ENCODE data around the gene ARFGEF2.

Gene ARFGEF2

DNA sequence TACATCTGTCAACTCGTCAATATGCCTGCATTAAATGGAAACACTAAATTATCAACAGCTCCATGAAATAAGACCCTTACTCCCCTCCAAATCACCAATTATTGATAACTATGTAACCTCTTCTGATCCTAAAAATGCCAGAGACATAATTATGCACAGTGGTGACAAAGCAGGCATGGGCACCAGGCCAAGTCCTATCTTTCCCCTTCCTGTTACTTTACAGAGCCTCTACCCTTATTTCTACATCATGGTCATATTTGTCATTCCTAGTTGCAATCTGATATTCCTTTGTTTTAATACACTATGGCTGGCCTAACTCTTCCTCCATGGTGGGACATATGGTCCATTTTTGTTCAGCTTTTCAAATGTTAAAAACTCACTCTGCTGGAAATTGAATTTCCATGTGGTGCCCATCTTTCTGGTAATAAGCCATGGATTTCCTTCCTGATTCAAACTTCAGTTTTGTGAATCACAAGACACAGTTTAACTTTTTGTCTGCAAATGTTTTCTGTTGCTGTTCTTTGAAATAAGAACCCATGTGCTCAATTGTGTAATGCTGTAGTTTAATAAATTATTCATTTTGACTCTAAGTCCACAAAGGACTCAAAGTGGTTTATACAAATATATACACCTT is 41.8 kb upstream of the ARFGEF2 start:
- DNase-seq (ENCODE audit: extremely low read depth, insufficient read length), result no peak
- TF ChIP-seq, protein P1, sequence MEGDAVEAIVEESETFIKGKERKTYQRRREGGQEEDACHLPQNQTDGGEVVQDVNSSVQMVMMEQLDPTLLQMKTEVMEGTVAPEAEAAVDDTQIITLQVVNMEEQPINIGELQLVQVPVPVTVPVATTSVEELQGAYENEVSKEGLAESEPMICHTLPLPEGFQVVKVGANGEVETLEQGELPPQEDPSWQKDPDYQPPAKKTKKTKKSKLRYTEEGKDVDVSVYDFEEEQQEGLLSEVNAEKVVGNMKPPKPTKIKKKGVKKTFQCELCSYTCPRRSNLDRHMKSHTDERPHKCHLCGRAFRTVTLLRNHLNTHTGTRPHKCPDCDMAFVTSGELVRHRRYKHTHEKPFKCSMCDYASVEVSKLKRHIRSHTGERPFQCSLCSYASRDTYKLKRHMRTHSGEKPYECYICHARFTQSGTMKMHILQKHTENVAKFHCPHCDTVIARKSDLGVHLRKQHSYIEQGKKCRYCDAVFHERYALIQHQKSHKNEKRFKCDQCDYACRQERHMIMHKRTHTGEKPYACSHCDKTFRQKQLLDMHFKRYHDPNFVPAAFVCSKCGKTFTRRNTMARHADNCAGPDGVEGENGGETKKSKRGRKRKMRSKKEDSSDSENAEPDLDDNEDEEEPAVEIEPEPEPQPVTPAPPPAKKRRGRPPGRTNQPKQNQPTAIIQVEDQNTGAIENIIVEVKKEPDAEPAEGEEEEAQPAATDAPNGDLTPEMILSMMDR (IDR thresholded peaks at IDR 0.05; ENCODE audit: insufficient read depth, low read length, poor library complexity, severe bottlenecking), result no peak
- no peaks in the 10 kb centered on the region for H3K27me3 ChIP-seq (replicated peaks; ENCODE audit: control insufficient read depth, insufficient read depth, low read length)
- H3K36me3 ChIP-seq (ENCODE audit: control insufficient read depth, insufficient read depth, low read length), result no peaks in the 10 kb centered on the region
- H3K4me3 ChIP-seq (replicated peaks; ENCODE audit: low read depth, low read length), result no peak overlapping the region

DNA sequence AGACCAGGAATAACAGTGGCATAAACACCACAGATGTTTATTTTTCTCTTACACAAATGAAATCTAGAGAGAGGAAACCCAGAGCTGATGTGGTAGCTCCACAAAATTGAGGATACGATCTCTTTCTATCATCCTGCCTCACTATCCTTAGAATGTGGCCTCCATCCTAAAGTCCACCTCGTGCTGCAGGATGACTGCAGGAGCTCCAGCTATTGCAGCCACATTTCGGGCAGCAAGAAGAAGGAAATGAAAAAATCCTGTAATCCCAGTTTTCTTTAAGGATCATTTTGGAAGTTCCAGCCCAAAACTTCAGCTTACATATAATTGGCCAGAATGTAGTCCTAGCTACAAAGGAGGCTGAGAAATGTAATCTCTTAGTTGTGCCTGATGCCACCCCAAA is 41.2 kb upstream of the ARFGEF2 start:
- TF ChIP-seq, protein P1 (IDR thresholded peaks at IDR 0.05; ENCODE audit: insufficient read depth, low read length, poor library complexity, severe bottlenecking), result no peak
- DNase-seq (ENCODE audit: extremely low read depth, insufficient read length), result no peak
- H3K36me3 ChIP-seq (ENCODE audit: control insufficient read depth, insufficient read depth, low read length), result no peaks in the 10 kb centered on the region
- no peaks in the 10 kb centered on the region for H3K27me3 ChIP-seq (replicated peaks; ENCODE audit: control insufficient read depth, insufficient read depth, low read length)
- H3K4me3 ChIP-seq (replicated peaks; ENCODE audit: low read depth, low read length), result no peak overlapping the region

DNA sequence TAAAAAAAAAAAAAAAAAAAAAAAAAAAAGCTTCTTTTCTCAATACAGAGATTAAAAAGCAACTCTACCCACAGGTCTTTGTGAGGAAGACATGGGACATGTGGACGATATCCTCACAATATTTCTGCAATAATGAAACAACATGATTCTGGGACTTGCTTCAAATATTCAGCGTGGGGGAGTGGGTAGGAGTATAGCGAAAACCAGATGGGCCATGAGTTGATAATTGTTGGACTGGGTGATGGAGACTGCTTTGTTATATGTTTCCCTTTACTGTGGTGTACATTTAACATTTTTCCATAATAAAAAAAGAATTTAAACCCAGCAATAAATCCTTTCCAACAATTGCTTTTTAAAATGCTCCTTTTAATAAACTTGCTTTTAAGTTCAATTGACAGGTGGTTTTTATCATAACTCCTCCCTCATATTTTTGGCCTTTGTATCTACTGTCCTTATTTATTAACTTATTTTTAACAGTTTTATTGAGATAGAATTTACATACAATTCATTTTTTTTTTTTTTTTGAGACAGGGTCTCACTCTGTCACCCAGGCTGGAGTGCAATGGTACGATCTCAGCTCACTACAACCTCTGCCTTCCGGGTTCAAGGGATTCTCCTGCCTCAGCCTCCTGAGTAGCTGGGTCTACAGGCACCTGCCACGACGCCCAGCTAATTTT is 40.4 kb upstream of the ARFGEF2 start:
- TF ChIP-seq, protein P1 (IDR thresholded peaks at IDR 0.05; ENCODE audit: insufficient read depth, low read length, poor library complexity, severe bottlenecking), result no peak
- no peak for DNase-seq (ENCODE audit: extremely low read depth, insufficient read length)
- Histone ChIP-seq H3K27me3 (replicated peaks; ENCODE audit: control insufficient read depth, insufficient read depth, low read length) (no peaks in the 10 kb centered on the region), H3K36me3 (ENCODE audit: control insufficient read depth, insufficient read depth, low read length) (no peaks in the 10 kb centered on the region), H3K4me3 (replicated peaks; ENCODE audit: low read depth, low read length) (no peak overlapping the region)

DNA sequence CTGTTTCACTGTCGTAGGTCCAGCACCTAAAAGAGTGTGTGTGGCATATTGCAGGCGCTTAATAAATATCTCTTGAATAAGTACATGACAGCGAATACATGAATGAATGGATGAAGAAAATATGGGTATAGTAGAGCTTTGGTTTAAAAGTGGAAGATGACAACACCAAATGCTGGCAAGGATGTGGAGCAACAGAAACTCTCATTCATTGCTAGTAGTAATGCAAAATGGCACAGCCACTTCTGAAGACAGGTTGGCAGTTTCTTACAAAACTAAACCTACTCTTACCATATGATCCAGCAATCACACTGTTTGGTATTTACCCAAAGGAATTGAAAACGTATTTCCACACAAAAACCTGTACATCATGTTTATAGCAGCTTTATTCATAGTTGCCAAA is 36.3 kb upstream of the ARFGEF2 start:
- TF ChIP-seq, protein P1 (IDR thresholded peaks at IDR 0.05; ENCODE audit: insufficient read depth, low read length, poor library complexity, severe bottlenecking), result no peak
- no peak for DNase-seq (ENCODE audit: extremely low read depth, insufficient read length)
- no peaks in the 10 kb centered on the region for H3K27me3 ChIP-seq (replicated peaks; ENCODE audit: control insufficient read depth, insufficient read depth, low read length)
- no peak overlapping the region for H3K4me3 ChIP-seq (replicated peaks; ENCODE audit: low read depth, low read length)
- H3K36me3 ChIP-seq (ENCODE audit: control insufficient read depth, insufficient read depth, low read length), result no peaks in the 10 kb centered on the region

DNA sequence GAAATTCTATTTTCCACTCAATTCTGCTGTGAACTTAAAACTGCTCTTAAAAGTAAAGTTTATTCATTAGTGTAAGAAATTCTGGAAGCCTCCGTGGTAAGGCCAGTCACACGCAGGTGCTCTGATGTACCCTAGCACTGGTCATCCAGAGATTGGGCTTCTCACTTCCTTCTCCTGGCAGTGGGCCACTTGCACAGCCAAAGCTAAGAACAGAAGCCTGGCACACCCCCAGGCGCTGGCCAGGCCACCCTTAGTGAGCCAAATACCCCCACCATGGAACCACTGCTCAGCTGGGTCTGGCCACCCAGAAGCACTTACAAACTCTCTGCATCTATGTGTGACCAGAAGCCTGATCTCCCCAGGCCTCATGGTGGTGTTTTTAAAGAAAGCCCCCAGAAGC is 35.3 kb upstream of the ARFGEF2 start:
- Histone ChIP-seq H3K4me3 (replicated peaks; ENCODE audit: low read depth, low read length) (no peak overlapping the region), H3K27me3 (replicated peaks; ENCODE audit: control insufficient read depth, insufficient read depth, low read length) (no peaks in the 10 kb centered on the region), H3K36me3 (ENCODE audit: control insufficient read depth, insufficient read depth, low read length) (no peaks in the 10 kb centered on the region)
- DNase-seq (ENCODE audit: extremely low read depth, insufficient read length), result no peak
- TF ChIP-seq, protein P1 (IDR thresholded peaks at IDR 0.05; ENCODE audit: insufficient read depth, low read length, poor library complexity, severe bottlenecking), result no peak
